HG03045 (cell line): Measurements from ENCODE around the gene RNF19B.

Experiments used
- ATAC-seq: cut with Tn5 transposase; IDR thresholded peaks from one replicate; pipeline ENCODE4 v1.9.1; 2021; ENCODE audit warnings: mild to moderate bottlenecking, moderate library complexity; ENCODE audit not compliant: unreplicated experiment

The RNF19B gene

GRCh38 chr1:32969566-32969965, 5.0 kb upstream of the RNF19B start:
- no peak for ATAC-seq

DNA sequence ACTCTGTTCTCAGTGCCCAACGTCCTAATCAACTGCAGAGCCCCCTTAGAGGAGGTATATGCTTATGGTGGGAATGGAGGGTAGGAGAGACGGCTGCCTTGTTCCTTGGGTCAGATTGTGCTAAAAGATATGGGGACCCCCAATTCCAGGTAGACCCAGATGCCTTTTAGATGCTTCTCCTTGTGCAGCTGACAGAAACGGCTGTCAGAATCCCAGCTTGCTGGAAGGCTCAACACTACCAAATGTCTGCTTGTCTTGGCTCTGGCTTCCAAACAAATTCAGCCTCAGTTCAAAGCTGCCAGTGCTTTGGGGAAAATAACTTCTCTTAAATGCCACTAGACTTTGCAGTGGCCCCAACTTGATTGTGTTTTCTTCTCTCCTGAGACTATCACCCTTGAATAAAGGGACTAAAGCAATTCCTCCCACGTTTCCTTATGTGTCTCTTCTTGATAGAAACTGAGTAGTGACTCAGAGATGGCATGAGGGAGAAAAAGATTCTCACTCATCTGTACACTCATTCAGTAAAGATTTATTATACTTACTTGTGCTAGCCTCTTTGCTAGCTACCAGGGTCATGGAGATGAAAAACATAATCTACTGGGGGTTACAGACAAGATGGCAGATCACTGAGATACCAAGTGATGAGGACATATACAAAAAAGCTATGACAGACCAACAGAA, 3.4 kb upstream of the RNF19B start:
- ATAC-seq: no peak

GRCh38 chr1:32966900-32967299, 2.3 kb upstream of the RNF19B start:
- no peak for ATAC-seq

GRCh38 chr1:32965251-32965747, 690 bp upstream of the RNF19B start:
- ATAC-seq: no peak

GRCh38 chr1:32963746-32964460, 706 bp downstream of the RNF19B start:
- peak; percentile 25 for ATAC-seq

DNA sequence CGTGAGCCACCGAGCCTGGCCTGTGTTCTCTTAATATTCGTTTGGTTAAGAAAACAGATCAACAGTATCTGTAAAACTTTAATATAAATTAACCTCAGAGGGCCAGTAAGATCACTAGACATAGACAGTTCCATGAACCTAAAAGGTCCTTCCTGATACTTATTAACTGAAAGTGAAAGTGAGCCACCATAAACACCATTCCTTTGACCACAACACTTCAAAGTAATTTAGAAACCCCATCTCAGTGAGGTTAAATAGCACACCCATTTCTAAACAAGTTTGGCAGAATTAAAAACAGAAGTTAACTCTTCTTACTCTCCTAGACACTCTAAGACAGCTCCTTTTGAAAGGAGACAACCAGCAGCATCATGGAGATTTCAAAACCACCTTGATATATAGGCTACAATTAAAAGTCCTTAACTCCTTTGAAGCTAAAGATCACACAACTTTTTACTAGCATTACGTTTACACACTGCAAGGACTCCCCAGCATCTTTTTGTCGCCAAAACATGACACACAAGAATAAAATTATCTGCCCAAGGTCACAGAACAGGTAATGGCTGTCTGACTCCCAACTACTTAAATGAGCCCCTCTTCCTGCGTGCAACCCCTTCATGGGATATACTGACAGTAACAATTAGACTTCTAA, 2.2 kb downstream of the RNF19B start:
- no peak for ATAC-seq

DNA sequence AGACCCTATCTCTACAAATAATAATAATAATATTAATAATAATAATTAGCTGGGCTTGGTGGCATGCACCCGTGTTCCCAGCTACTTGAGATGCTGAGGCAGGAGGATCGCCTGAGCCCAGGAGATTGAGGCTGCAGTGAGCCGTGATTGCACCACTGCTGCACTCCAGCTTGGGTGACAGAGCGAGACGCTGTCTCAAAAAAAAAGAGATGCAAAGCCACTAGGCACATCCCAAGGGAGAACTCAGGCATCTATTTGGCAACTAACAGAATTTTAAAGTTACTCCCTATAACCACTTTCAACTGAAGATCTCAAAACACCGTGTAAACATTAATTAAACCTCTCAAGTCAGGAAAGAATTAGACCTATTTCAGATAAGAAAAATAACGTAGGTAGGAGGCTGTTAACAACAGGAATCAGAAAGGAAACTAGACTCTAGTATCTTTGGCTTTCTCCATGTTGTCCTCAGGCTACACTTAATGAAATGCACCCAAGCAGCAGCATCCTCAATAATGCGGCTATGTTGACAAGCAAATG, 3.7 kb downstream of the RNF19B start:
- no peak for ATAC-seq

GRCh38 chr1:32960342-32960741, 4.3 kb downstream of the RNF19B start:
- no peak for ATAC-seq

GRCh38 chr1:32958827-32959226, 5.8 kb downstream of the RNF19B start:
- ATAC-seq: no peak

DNA sequence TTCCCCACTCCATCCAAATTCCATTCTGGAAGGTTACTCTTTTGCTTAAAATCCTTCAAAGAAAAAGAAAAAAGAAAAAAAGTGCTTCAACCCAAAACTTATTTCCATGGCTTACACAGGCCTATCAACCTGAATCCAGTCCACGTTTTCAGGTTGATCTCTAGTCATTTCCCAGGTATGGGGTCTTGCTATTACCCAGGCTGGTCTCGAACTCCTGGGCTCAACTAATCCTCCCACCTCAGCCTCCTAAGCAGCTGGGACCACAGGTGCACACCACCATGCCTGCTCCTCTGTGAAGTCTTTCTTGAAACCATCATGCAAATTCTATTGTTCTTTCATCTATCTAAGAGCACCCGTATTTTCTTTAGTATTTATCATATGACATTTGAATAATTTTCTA, 7.6 kb downstream of the RNF19B start:
- ATAC-seq: no peak

GRCh38 chr1:32954168-32954567, 10.4 kb downstream of the RNF19B start:
- no peak for ATAC-seq

DNA sequence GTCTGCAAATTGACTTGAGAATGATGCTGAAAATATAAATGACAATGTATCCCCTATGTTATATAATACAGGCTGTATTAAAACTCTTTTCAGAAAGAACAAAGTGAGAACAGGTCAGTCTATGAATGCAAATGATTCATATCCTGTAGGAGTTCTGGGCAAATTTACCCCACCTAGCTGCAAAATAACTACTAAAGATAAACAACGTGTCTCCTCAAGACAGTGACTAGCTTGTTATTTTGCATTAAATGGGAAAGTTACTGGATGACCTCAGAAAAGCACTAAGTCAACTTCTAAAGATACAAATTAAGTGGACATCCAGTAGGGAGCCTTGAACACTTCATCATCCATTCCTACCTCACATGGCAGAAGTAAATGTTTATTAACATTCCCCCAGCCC, 11.1 kb downstream of the RNF19B start:
- ATAC-seq: no peak

GRCh38 chr1:32949519-32949918, 15.1 kb downstream of the RNF19B start:
- no peak for ATAC-seq

GRCh38 chr1:32948905-32949304, 15.7 kb downstream of the RNF19B start:
- no peak for ATAC-seq

DNA sequence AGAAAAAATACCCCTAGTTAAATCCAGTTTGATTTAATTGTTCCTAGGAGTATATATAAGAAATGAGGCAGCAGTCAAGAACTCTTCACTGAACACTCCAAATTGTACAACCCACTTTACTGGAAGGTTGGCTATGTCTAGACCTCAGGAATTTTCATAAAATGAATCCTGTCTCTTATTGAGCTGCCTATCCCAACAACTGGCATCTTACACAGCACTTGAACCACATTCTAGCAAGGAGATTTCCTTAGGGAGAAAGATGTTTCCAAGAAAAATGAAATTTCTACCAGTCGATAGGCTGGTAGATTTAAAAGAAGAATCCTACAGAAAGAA, 16.3 kb downstream of the RNF19B start:
- ATAC-seq: no peak

DNA sequence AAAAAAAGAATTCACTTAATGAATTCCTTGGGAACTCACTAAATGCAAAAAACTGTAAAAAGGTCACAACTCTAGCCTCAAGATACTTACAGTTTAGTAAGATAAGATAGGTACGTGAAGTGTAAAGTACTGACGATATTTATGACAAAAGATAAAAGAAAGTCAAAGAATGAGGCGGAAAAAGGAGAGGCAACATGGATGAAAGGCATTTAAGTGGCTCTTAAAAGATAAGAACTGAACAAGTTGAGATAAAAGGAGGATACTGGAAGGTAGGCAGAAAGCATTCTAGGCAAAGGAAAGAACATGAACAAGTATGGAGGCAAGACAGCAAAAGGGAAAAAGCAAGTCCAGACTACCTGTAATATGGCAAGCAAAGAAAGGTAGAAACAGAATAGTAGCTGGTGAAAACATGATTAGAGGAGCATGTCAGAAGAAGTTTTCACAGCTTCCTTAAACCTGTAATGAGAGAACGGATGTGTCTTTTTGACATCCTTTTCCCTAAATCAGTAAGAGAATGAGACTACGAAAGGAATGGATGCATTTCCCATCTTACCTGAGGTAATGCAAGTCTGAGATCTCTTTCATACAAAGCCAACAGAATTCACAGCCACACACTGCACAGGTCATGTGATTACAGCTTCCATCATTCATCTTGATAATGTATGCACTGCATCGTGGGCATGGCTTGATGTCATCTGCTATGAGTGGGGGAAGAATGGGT, 16.8 kb downstream of the RNF19B start:
- no peak for ATAC-seq

- ATAC-seq: no peak
Measured at GRCh38 chr1:32946413-32946812, 18.2 kb downstream of the RNF19B start.

GRCh38 chr1:32944180-32944579, 20.4 kb downstream of the RNF19B start:
- ATAC-seq: no peak

DNA sequence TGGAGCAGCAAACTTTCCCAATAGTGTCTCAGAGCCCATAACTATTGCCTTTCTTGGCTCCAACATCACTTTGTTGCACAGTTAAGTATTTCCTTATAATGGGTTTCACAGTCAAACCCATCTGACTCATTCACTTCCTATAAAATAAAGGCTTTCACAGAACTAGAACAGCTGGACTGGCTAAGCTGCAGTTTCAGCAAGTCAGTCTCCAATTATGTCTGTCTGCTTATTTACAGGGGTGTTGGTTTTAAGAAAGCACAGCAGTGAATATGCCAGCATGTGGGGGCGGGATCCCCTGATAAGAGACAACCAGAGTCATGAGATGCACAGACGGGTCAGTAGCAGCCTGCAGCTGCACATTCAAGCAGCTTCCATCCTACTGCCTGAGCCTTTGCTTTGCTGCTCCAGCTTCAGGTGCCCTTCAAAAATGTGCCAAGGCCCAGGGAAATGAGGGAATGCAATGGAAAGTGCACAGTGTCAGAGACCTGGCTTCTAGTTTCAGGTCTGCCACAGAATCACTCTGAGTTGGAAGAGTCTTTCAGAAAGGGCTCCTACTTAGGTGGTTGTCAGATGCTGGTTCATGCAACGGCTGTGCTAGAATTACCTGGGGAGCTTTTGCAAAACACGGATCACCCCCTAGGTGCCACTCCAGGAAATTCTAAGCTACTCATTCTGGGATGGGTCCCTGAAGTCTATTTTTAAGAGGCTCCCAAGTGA, 24.8 kb downstream of the RNF19B start:
- ATAC-seq: no peak

- ATAC-seq: no peak
Measured at GRCh38 chr1:32937061-32937460, 27.5 kb downstream of the RNF19B start.

DNA sequence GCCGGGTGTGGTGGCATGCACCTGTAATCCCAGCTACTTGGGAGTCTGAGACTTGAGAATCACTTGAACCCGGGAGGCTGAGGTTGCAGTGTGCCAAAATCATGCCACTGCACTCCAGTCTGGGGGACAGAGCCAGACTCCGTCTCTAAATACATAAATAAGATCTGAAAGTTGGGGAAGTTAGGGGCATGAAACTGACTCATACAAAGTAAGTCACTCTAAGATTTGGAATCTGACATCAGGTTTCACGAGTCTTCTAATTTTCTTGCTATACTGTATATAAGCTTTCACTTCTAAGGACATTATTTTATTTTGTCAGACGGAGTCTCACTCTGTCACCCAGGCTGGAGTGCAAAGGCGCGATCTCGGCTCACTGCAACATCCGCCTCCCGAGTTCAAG, 30.1 kb downstream of the RNF19B start:
- no peak for ATAC-seq
